GM18870 (cell line): ENCODE results near the gene BYSL.

Experiments
- ATAC-seq: cut with Tn5 transposase; IDR thresholded peaks from one replicate; pipeline ENCODE4 v1.9.1; 2021; ENCODE audit warnings: moderate library complexity; ENCODE audit not compliant: unreplicated experiment

Gene BYSL

GRCh38 chr6:41914343-41914742, 7.0 kb upstream of the BYSL start:
- no peak for ATAC-seq

DNA sequence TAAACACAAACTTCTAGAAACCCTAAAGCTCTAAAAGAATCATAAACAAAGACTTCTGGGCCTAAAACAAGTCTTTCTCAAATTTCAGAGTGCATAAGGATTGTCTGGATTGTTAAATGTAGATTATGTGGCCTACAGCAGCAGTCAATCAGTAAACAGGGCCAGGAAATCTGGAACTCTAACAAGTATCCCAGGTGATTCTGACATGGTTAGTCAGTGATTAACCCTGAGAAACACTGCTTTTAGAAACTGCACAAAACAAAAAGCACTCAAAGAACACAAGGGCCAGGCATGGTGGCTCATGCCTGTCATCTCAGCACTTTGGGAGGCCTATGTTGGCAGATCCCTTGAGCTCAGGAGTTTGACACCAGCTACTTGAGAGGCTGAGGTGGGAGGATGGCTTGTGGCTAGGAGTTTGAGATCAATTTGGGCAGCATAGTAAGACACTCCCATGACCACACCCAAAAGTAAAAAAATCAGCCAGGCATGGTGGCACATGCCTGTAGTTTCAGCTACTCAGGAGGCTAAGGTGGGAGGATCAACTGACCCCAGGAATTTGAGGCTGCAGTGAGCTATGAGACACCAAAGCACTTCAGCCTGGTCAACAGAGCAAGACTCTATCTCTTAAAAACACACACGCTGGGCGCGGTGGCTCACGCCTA, 6.3 kb upstream of the BYSL start:
- no peak for ATAC-seq

DNA sequence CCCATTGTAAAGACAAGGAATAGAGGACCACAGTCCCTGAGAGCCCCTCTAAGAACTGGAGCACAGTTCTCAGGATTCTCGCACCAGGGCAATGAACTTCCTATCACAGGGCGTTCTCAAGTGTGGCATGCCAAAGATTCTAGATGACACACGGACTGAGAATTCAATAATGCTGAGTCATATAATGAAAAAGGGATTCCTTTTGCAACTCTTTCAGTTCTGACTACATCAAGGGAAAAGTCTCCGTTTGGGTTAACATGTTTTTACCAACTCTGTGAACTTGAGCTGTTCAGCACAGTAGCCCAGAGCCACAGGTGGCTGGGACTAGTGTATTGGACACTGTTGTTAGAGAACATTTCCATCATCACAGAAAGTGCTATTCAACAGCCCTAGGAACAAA, 3.8 kb upstream of the BYSL start:
- no peak for ATAC-seq

GRCh38 chr6:41921712-41921998, 356 bp downstream of the BYSL start:
- ATAC-seq = no peak

DNA sequence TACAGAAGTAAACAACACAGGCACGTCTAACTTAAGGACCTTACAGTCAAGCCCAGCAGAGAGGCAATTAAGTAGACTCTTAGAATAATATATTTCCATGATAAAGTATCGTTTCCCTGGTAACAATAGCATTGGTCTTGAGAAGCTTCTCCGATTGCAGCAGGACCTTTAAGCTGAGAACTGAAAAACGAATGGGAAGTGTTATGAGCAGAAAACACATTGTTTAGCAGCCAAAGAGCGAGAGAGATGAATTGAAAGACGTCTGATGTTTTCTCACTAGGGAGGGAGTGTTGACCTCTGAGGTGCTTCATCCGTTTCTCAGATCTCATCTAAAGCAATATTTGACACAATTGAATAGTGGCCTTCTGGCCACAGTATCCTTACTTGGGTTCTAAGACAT, 855 bp downstream of the BYSL start:
- no peak for ATAC-seq

DNA sequence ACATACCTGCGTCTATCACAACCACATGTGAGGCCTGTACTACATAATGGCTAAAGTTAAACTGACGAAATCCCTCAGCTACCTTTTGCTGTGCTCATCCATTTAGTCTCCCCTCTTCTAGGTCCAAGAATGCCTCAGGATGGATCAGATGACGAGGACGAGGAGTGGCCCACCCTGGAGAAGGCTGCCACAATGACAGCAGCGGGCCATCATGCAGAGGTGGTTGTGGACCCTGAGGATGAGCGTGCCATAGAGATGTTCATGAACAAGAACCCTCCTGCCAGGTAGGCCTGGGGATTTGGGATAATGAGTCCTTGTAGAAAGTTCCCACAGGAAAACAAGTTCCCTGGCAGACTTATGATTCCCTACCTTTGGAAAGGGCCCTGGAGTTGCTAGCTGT, 6.0 kb downstream of the BYSL start:
- ATAC-seq = no peak

DNA sequence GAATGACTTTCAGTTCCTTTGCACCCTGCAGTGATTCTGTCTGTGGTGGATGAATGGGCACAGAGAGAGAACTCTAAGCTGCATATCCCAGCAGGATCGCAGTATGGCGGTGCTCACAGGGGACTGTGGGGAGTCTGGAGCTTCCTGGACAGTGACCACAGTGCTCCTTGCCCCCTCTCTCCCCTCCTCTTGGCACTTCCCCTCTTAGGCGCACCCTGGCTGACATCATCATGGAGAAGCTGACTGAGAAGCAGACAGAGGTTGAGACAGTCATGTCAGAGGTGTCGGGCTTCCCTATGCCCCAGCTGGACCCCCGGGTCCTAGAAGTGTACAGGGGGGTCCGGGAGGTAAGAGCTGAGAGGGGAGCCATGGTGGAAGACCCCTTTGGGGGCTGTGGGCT, 8.6 kb downstream of the BYSL start:
- ATAC-seq = no peak

- no peak for ATAC-seq
Measured at GRCh38 chr6:41931792-41932191, 10.5 kb downstream of the BYSL start.

GRCh38 chr6:41932378-41932777, 11.1 kb downstream of the BYSL start:
- ATAC-seq = no peak

- no peak for ATAC-seq
Measured at GRCh38 chr6:41934278-41935192, 13.2 kb downstream of the BYSL start.

GRCh38 chr6:41935193-41935574, 13.9 kb downstream of the BYSL start:
- ATAC-seq = no peak

- ATAC-seq = no peak
Measured at GRCh38 chr6:41935685-41936072, 14.4 kb downstream of the BYSL start.

DNA sequence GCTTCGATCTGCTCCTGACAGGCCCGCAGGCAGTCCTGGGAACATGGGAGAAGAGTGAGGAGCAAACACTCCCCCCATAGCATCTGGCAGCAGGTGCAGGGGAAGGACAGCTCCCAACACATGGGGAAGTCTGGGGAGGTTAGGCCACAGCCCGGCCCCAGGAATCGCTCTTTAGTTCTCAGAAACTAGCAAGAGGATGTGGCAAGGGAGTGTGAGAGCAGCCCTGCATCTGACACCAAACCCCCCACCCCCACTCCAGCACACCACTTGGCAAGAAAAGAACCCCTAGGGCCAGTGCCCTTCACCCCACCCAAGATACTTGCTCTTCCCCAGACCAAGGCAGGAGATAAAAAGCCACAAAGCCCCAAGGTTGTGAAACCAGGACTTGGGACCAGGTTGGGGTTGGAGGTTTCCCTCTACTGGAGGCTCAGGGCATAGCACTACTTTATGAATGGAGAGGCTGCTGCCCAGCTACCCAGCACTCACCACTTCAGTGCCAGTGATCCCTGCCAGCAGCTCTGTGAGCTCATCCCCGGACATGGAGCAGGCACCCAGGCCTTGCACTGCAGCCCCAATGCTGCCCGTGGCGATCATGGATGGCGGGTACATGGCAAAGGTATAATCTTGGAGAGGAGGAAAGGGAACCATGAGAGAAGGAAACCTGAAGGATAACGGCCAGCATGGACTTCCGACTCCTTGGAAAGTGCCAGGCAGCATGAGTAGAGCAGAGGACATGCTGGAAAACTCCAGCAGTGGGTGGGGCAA, 15.0 kb downstream of the BYSL start:
- no peak for ATAC-seq

DNA sequence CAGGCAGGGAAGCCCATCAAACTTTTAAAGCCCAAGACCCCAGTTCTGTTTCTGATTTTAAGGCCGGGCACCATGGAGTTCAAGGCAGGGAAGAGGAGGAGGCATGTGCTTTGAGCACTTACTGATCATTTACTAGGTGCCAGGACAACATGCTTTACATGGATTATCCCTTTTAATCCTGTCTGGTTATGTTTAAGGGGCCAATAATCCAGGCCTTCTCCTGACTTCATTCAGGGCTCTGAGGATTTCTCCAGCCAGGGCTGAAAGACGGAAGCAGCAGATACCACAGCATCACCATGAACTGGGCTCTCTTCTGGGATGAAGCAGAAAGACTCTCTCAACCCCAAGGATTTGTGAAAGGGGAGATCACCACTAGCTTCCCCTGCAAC, 16.2 kb downstream of the BYSL start:
- ATAC-seq = no peak

GRCh38 chr6:41937861-41938574, 16.7 kb downstream of the BYSL start:
- no peak for ATAC-seq

DNA sequence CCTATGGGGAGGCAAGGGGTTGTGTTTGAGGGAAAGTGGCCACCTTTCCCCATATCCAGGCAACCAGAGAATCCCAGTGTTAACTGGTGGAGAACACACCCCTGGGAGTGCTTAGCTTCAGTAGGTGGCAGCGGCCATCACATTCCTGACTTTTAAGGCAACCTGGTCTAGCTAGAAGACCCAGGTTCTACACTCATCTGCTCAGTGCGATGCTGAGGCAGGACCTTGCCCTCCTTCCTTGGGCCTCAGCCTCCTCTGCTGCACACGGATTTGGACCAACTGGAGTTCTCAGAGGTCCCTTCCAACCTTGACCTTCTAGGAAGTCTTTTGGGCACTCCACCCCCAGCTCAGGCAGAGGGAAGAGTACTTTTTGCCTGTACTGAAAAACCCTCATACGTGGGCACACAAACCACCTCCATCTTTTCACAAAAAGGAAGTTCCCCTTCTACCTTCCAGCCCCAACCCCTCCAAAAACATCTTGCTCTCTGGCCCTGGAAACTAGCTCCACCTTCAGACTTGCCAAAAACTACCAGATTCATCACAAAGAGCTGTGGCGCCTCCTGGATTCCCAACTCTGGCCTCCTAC, 17.4 kb downstream of the BYSL start:
- no peak for ATAC-seq

GRCh38 chr6:41939176-41939847, 18.0 kb downstream of the BYSL start:
- no peak for ATAC-seq

DNA sequence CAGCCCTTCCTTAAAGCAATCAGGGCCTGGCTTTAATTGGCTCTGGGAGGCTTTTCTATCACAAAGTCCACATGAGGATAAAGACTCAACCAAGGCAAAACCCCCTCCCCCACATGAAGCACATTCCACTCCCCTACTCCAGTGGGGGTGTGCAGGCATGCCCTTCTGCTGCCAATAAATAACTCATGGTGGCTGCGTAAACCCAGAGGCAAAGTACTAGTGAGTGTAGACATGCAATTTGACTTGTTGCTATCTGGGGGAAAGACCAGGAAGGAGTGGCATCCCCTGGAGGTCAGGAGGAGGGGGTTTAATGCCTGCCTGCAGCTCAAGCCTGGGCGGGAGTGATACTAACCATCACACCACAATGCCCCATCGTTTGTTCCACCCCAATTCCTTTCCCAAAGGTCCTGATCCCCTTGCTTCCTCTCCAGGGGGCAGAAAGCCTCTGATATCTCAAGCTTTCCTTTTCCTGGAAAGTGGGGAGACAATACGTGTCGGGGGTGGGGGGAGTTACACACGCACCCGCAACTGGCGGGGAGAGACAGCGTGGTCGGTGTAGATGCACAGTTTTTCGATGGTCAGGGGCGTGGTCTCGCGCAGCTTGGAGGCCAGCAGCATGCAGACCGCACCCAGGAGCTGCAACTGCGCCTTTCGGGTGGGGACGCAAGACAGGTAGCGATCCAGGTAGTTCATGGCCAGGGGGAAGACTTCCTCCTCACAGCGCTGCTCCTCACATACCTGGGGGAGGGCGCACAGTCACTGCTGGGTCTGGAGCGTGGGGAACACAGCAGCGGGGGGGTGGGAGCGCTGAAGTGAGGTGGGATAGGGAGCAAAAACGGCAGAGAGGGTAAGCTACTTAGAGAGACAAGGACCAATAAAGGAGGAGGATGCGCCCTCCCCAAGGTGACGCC, 18.8 kb downstream of the BYSL start:
- no peak for ATAC-seq

DNA sequence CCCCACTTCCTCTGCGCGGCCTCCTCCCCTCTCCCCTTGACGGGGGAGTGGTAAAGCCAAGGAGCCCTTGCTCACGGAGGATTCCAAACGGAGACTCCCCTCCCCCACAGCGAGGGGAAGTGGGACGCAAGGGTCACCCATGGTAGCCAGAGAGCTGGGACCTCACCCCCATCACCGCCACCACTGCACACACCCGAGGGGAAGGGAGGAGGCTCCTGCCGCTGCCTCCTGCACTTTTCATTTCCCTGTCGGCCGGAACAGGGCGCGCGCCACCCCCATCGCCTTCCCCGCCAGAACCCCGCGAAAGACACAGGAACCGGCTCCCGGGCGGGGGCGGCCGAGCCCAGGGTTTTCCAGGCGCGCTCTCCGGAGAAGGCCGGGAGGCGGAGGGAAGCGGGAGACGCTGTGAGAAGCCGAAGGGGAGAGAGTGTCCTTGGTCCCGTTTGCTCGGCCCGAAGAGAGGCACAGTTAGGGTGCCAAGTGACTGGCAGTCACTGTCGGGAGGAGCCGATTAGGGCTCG, 19.5 kb downstream of the BYSL start:
- no peak for ATAC-seq
